SKM-1 (cell line): ENCODE results near the gene SYTL5.

ENCODE experiments used
- DNase-seq: peaks from one replicate; lab custom pipeline; 2025; ENCODE audit not compliant: unreplicated experiment; lab: John Stamatoyannopoulos, UW

Gene SYTL5

DNA sequence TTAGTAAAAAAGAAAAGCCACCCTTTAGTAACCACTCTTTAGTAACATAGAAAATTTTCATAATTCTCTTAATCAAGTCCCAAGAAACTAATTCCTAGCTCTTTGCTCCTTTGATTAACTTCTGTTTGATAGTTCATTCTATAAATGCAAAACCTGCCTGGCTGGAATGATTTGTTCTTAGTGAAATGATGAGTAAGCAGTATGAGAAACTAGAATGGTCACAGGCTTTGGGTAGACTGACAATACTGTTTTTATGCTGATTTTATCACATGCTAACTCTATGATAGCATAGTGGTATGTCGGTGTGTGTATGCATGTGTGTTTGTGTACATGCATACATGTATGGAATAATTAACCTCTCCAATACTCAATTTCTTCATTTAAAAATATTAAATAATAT is 81.2 kb downstream of the SYTL5 start:
- no peak for DNase-seq

DNA sequence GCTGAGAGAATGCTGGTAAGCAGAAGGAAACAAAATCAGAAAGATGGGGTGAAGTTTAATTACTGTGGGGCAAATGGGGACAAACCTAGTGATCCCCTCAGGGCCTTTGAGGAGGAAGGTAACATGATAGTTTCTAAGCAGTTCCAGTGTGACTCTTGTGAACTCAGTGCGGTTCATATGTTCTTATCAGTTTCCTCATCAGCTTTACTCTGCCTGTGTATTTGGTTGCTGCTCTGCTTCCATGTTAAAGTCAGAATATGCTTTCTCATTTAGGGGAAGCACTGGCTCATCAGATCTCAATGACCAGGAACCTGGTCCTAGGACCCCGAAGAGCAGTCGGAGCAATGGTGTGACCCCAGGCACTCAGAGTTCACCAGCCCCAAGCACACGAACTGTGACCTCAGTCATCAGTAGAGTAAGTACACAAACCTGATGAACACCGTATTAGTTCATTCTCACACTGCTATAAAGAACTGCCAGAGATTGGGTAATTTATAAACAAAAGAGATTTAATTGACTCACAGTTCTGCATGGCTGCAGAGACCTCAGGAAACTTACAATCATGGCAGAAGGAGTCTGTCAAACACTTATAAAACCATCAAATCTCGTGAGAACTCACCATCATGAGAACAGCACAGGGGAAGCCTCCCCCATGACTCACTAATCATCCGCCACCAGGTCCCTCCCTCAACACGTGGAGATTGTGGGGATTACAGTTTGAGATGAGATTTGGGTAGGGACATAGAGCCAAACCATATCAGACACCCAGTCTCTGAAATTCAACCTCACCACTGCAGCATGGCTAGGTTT is 83.0 kb downstream of the SYTL5 start:
- DNase-seq = no peak

DNA sequence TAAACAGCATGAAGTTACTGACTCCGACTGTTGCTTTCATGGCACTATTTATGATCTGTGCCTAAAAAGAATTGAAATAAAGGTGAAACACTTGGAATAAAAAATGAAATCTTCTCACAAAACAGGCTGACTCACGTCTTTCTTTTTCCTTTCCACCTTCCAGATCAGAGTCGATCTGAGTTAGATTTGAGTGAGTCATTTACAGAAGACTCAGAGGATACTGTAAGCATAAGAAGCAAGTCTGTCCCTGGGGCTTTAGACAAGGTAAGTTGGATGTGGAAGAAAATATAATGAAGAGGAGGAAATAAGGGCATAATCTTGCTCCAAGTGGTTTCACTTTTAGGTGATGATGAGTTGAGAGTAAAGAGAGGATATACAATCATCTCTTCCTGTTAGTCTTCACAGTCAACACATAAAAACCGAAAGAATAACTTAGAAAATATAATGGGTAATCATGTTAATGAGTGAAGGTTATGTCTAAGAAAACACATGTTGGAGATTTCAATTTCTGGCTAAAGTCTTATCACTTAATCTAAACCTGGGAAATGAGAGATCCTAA is 89.7 kb downstream of the SYTL5 start:
- no peak for DNase-seq

DNA sequence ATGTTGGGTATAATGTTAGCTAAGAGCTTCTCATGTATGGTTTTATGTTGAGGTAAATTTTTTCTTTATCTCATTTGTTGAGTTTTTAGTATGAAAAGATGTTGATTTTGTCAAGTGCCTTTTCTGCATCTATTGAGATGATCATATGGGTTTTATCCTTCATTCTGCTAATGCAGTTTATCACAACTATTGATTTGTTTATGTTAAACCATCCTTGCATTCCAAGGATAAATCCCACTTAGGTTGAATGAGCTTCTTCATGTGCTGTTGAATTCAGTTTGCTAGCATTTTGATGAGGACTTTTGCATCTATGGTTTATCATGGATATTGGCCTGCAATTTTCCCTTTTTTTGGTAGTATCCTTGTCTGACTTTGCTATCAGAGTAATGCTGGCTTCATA is 93.3 kb downstream of the SYTL5 start:
- DNase-seq = no peak

DNA sequence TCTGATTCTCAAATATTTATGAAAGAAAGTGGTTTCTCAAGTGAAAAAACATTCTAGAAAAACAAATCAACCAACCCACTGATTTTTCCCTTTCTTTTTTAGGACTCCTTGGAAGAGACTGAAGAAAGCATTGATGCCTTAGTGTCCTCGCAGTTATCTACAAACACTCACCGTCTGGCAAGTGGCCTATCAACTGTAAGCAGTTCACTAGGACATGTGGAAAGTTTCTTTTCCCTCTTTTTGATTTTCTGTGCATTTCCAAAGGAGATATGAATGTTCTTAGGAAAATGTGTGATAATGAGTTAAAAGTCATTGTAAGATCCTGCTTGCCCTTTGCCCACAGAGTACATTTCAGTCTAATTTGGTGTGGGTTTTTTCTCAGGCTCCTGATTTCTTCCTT is 95.9 kb downstream of the SYTL5 start:
- DNase-seq = no peak

DNA sequence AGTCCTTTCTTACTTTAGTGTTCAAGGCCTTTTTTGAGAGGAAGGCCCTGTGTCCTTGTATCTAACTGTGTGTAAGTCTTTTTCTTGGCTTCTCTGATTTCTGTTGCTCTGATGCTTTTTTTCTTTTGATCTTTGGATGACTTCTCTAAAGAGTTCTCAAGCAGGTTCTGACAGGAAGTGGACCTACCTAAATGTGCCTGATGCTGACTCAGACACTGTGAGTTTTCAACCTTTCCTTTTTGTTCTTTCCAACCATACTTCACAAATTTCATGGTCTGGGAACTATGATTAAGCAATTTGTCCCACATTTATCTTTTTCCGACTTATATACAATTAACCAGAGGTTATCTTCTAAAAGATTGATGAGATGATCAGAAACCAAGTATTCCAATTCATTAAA is 96.5 kb downstream of the SYTL5 start:
- no peak for DNase-seq

DNA sequence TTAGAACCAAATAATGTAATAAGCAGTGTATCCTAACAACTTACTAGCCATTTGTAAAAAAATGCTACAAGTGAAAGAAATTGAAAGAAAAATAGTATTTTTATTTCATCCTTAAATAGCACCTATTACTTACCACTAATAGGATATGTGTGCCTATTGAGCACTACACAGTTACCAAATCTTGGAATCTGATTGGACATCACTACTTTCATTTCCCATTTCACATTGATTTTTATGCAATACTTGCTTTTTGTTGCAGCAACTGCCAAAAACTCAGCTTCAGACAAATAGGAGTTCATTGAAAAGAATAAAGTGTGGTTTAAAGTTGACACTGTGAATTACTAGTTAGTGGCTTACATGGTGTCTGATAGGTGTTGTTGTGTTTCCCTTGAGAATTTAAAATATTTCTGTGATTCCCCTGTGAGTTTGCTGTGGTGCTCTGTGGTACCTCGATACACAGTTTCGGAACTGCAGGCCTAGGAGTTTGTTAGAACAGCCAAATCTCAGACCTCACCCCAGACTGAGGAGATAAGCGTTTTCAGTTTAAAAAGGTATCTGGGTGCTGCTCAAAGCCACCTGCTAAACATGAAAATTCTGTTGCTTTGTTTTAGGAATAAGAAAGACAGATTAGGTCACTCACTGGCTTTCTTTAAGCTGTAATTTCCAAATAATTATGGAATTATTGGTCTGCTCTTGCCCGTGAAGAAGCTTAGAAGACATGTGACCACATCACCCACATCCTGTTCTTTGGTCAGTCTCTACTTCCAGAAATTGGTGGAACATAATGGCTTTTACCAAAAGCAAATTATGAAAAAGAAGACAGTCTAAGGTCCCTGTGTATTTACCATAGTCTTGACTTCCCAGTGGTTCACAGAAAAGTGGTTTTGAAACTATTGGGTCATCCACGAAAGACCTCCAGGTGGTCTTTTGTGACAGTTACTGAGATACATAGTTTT is 97.8 kb downstream of the SYTL5 start:
- DNase-seq = no peak

DNA sequence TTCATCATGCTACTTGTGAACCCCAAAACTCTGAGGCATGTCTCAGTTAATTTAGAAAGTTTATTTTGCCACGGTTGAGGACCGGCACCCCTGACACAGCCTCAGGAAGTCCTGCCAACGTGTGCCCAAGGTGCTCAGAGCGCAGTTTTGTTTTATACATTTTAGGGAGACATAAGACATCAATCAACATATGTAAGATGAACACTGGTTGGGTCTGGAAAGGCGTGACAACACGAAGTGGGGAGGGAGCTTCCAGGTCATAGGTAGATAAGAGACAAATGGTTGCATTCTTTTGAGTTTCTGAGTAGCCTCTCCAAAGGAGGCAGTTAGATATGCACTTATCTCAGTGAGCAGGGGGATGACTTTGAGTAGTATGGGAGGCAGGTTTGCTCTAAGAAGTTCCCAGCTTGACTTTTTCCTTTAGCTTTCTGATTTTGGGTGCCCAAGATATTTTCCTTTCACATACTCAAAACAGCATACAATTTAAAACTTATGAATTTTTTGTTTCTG is 98.9 kb downstream of the SYTL5 start:
- DNase-seq = no peak

DNA sequence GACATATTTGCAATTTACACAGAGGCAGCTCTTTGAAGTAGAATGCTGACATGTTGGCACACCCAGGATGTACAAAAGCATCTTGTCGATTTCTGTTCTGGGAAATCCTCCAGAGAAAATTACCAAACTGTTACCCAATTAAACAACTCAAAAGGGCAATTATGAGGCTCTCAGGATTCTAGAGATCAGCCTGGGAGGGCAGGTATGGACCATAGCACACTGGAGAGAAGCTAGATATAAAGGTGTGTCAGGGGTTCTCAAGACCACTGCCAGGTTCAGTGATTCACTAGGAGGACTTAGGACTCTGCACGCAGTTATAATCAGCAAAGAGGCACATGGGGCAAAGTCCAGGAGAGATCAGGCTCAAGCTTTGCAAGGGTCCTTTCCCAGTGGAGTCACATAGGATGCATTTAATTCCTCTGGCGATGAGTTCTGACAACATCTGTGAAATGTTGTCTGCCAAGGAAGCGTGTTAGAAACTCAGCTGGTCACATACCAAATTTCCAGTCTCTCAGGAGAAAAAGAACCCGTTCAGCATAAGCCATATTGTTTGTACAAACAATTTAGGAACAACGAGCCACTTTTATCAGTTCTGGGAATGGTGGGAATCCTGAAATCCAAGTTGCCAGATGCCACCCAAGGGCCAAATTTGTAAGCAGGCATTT is 100.8 kb downstream of the SYTL5 start:
- no peak for DNase-seq

DNA sequence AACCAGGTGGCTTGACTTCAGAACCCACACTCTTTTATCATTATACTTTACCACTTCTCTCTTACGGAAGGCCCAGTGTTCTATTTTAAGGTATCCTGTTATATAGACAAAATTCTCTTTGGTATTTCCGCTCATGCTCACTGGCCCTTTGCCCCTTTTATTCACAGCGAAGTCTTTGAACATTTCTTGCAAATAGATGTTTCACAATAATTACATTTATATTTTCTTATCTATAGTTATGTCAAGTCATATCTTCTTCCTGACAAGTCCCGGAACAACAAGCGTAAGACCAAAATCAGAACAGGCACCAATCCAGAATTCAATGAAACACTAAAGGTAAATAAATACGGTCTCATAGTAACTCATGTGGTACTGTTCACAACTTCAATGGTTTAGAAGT is 102.0 kb downstream of the SYTL5 start:
- no peak for DNase-seq

DNA sequence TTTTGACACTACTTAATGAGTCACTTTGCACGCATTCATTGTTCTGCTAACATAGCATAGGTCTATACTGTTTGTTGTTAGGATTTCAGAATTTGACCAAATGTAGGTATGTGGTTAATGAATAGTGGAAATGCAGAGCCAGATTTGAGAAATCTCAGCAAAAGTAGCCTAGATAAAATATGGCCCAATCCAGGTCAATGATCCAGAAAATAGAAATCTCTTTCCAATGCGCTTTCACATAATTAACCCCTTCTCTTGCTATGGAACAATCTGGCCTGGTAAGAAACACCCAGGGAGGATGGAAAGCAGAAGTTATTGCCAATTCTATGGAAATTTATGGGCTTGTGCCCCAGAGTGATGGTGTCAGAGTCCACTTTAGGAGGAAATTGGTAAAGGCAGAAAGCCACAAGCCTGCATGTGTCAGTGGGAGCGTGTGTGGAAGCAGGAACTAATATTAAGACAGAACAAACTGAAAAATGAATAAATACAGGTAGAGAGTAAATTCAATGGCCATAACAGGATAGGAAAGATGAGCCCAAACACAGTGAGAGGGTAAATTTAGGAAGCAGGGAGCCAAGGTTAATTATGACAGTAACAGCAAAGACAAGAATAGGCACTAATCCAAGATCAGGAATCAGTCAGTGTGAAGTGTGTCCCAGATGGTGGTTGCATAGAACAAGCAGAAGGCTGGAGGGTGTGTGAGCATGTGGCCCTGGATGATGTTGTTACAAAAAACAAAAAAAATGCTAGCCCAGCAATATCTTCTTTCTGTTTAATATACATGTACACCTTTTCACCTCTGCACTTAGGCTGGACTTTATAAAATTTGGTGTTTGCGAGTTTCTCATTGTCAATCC is 102.9 kb downstream of the SYTL5 start:
- DNase-seq = no peak

DNA sequence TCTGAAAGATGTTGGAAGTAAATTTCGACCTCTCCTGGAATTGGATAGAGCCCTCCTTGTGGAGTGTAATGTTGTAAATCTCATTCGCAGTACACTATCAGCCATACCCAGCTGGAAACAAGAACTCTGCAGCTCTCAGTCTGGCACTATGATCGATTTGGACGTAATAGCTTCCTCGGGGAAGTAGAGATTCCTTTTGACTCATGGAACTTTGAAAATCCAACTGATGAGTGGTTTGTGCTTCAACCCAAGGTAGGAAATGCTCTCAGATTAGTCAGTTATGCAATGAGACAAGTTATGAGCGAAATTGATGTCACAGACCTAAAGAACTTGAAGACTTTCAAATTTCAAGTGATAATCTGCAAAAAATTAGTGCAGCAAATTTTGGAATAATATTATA is 103.9 kb downstream of the SYTL5 start:
- DNase-seq = no peak

DNA sequence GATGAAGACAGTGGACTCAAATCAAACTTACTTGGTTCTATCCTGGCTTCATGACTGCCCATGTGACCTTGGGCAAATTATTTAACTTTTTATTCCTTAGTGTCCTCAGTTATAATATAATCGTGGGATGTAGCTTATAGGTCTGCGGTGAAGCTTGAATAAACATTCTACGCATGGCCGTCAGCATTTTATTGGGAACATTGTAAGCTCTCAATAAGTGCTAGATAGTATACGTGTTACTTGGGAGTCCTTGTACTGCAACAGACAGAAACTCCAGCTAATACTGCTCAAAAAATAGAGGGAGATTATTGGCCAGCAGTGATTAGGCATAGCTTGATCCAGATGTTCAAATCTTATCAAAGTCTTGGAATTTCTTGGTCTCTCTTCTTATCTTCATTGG is 104.8 kb downstream of the SYTL5 start:
- no peak for DNase-seq

DNA sequence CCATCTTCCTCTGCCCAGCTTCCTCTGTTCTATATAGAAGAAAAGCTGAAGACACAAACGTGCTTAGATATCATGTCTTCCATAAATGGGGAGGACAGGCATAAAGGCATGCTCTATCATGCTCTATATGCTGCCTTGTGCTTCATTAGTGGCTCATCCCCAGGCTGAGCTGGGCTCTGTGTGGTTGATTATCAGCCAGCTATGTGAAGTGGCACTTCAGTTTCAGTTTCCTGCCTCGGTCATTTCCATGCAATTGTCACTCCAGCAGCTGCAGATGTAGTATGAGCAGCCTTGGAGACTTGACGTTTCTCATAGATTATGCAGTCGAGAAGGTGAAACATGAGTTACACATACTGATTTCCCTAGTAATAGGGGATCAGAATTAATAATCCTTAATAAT is 106.2 kb downstream of the SYTL5 start:
- DNase-seq = no peak

DNA sequence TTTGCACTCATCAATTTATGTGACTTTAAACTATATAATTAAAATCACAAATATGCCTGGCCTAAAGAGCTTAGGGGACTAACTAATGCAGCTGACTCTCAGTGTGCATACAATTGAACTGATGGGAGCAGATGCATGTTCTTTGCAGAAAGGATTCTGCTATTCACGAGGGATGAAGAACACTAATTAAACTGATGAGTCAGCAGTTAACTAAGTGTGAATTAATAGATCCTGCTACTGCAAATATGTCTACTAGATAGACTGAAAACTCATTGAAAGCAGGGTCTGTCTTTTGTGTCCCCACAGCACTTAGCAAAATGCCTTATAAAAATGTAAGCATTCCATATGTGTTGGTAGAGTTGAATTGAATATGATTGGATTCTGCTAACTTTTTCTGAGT is 110.4 kb downstream of the SYTL5 start:
- DNase-seq = no peak

DNA sequence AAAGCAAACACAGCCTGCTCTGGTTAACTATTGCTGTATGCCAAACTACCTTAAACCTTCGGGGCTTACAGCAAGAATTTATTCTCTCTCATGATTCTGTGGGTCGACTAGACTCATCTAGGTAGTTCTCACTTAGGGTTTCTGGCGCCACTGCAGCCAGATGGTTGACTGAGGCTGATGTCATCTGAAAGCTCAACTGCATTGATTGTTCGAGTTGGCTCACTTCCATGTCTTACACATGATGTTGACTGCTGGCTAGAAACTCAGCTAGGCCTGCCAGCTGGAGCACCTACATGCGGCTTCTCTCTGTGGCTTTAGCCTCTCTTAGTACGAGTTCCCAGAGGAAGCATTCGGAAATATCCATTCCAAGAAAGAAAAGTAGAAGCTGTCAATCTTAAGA is 111.1 kb downstream of the SYTL5 start:
- no peak for DNase-seq

DNA sequence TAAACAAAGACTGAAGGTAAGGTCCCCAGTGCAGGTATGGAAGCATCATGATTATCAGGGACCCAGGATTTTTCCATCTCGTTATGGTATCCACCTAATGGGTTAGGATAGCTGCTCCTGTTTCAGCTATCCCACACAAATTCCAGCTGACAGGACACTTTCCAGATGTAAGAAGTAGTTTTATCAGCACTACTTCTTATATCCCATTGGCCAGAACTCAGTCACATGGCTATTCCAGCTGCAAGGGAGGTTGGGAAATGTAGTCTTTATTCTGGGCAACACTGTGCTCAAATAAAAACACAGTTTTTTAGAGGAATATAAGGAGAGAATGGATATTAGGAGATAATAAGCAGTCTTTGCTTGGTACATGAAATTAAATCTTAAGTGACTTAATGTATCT is 117.6 kb downstream of the SYTL5 start:
- DNase-seq = no peak

DNA sequence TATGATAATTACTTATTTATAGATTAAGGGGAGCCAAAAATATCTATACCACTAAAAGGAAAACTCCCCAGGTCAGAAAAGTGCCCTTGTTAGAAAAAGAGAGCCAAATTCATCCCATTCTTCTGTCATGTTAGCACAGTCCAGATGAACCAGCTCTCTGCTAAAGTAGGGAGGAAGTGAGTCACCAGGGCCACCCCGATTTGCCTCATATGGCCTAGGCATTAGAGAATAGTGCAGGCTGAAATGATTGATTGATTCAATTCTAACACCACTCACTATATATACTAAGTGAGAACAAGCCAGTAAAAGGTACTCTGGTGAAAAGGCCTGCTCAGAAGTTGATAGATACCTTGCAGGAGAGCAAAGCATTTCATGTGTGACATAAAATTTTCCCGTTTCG is 119.8 kb downstream of the SYTL5 start:
- no peak for DNase-seq

DNA sequence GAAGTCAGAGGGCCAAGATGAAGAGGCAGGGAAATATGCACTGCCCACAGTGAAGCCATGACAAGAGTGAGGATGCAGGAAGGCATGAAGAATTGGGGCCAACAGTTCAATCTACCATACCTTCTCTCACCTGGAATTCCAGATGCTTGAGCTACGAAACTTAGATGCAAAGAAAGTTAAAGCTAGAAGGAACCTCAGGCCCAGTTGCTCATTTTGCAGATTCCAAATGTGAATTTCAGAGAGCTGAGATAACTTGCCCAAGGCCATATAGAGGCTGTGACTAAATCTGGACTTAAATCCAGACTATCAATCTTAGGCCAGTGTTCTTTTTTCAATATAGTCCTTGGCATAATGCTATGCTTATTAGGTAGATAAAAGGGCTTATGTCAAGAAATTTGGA is 121.6 kb downstream of the SYTL5 start:
- DNase-seq = no peak

DNA sequence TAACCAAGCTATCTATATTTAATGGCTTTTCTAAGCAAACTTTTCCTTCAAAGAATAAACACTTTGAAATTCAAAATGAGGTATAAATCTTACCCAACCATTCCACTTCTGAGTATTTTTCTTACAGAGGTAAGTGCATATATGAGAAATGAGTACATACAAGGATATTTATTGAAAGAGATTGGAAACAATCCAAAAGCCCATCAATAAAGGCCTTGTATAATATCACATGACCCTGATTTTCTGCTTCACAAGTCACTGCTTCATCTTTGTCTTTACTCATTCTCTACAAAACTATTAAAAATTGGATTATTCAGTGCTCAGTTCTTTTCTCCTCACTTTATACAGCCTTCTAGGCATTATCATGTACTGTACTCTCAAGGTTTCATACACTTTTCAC is 123.0 kb downstream of the SYTL5 start:
- DNase-seq = no peak
